Stromal cell of bone marrow (primary cell): ENCODE data around the gene SHMT1.

Experiments used
- DNase-seq: peaks from one replicate; pipeline ENCODE4 v3.0.0-alpha.2; 2012; ENCODE audit warnings: low read depth

SHMT1 gene

DNA sequence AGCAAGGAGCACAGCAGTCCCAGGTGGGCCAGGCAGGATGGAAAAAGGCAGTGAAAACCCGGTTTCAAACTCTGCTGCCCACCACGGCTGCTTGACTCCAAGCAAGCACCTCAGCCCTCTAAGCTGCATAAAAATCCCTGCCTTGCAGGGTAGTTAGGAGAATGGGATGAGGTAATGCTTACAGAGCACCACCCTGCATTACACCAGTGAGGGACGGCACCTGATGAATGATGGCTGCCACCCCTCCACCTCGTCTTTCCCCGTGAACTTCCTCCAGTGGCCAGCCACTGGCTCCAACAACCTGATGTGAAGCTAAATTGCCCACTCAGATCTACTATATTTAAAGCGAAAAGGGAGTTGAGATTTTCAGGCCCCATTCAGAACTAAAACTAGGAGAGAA lies 81.6 kb downstream of the SHMT1 start:
- DNase-seq = no peak

GRCh38 chr17:18280766-18281371 lies 82.5 kb downstream of the SHMT1 start:
- DNase-seq = no peak

GRCh38 chr17:18280249-18280648 lies 83.1 kb downstream of the SHMT1 start:
- no peak for DNase-seq

DNA sequence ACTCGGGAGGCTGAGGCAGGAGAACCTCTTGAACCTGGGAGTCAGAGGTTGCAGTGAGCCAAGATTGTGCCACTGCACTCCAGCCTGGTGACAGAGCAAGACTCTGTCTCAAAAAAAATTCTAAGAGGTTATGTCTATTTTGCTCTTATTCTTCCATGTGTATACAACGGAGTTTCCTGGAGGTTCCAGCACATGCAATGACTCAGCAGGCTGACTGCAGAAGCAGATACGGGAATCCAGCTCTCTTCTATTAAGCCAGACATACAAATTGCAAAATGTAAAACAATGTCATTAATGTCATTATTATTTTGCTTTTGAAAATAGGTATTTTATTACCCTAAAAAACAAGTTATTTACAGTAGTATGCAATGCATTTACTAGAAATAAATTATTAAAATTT lies 84.5 kb downstream of the SHMT1 start:
- no peak for DNase-seq
